Esophagus muscularis mucosa (tissue), 4 donors: ENCODE data around the gene TMEM170B. TPM values are rescaled to one million over a fixed set of nuclear protein-coding genes. Genes with fewer than 3 reads are reported as not detected.

Experiments used
- DNase-seq: peaks from one replicate; pipeline ENCODE4 v3.0.0-alpha.2; 2017; ENCODE audit errors: extremely low spot score
- H3K27ac ChIP-seq, 4 donors: fragments of 200-600 bp; sonication (generic); replicated peaks in 1 of 4; 1 replicate in 3 of 4; 2 replicates in 1 of 4; pipeline ENCODE4 v1.5.1; 2016 to 2019; ENCODE audit warnings: mild to moderate bottlenecking in 1 of 4
- H3K27me3 ChIP-seq, 4 donors: fragments of 200-600 bp; sonication (generic); one replicate each; pipeline versions ENCODE4 v1.5.1 to v1.6.0; 2016 to 2019
- H3K36me3 ChIP-seq, 4 donors: fragments of 200-600 bp; sonication (generic); one replicate each; pipeline ENCODE4 v1.5.1; 2016 to 2019
- H3K4me1 ChIP-seq, 4 donors: fragments of 200-600 bp; sonication (generic); one replicate each; pipeline ENCODE4 v1.5.1; 2016 to 2019
- H3K4me3 ChIP-seq, 4 donors: fragments of 200-600 bp; sonication (generic); 1 replicate in 2 of 4; 2 replicates in 2 of 4; pipeline ENCODE4 v1.5.1; 2016 to 2019; ENCODE audit warnings: mild to moderate bottlenecking in 4 of 4, moderate library complexity in 1 of 4
- H3K9me3 ChIP-seq, 4 donors: fragments of 200-600 bp; sonication (generic); 1 replicate in 3 of 4; 2 replicates in 1 of 4; pipeline ENCODE4 v1.5.1; 2016 to 2019
- CTCF ChIP-seq, 3 experiments: fragments of 200-600 bp in 2 of 3; fragments of 450-650 bp in 1 of 3; sonication (generic) in 2 of 3; IDR thresholded peaks; one replicate each; pipeline ENCODE4 v1.5.1; 2017 to 2019; ENCODE audit warnings: antibody characterized with exemption in 3 of 3, mild to moderate bottlenecking in 2 of 3, moderate library complexity in 1 of 3
- EP300 ChIP-seq: sonication (generic); formaldehyde crosslinking; IDR thresholded peaks from one replicate; pipeline ENCODE4 v1.6.1; 2017; ENCODE audit warnings: antibody characterized with exemption
- POLR2A ChIP-seq: fragments of 450-650 bp; IDR thresholded peaks from one replicate; pipeline ENCODE4 v1.6.1; 2017; ENCODE audit warnings: antibody characterized with exemption, moderate library complexity, mild to moderate bottlenecking, low read depth
- POLR2AphosphoS5 ChIP-seq, 2 donors: sonication (generic); formaldehyde crosslinking; IDR thresholded peaks; one replicate each; pipeline ENCODE4 v1.6.1; 2017; ENCODE audit warnings: antibody characterized with exemption in 2 of 2
- WGBS: methylation state at CpG from one replicate; pipeline ENCODE4 v1.1.5; 2018; 5-methylcytosine and 5-hydroxymethylcytosine counted together
- intact Hi-C: fragments of 100-400 bp; cut with DNase I; formaldehyde crosslinking; loops from one replicate; pipeline ENCODE4 v1.15.1; 2023
- small RNA-seq, 3 donors: library from RNA; depleted of rRNA; stranded (forward); fragments of <200 nt; gene quantifications; one replicate each; pipeline ENCODE3, GENCODE V24; 2016
- total RNA-seq, 4 donors: library from RNA; depleted of rRNA; stranded (reverse); fragments of >200 nt; gene quantifications; one replicate each; pipeline versions ENCODE4 v1.1.0 to v1.2.1, GENCODE V29; 2016

TMEM170B gene
- total RNA-seq, 4 donors from 2014 or later = 5.4 to 8.6 (median 6.2) TPM

GRCh38 chr6:11631539-11631938 lies 94.0 kb downstream of the TMEM170B start:
- no peaks in the 10 kb centered on the region for H3K36me3 ChIP-seq
- no peak overlapping the region for H3K27ac ChIP-seq
- 90% methylated on average over 5 of the region's 5 CpGs for WGBS
- TF ChIP-seq CTCF (IDR thresholded peaks at IDR 0.05) (no peak), EP300 (no peak), POLR2A (no peak), POLR2AphosphoS5 (IDR thresholded peaks at IDR 0.05) (no peak)
- no peak for DNase-seq
- peaks cover 0 to 5% (median 0%) of the 10 kb centered on the region in 4 donors for H3K4me1 ChIP-seq
- H3K4me3 ChIP-seq = no peak overlapping the region
- intact Hi-C loops = no loop called here
- H3K9me3 ChIP-seq = no peaks in the 10 kb centered on the region
- H3K27me3 ChIP-seq = no peaks in the 10 kb centered on the region

- Histone ChIP-seq H3K27ac (no peak overlapping the region), H3K27me3 (no peaks in the 10 kb centered on the region), H3K4me1 (peaks cover 0 to 5% (median 0%) of the 10 kb centered on the region in 4 donors), H3K9me3 (no peaks in the 10 kb centered on the region), H3K36me3 (no peaks in the 10 kb centered on the region), H3K4me3 (no peak overlapping the region)
- no peak for DNase-seq
- TF ChIP-seq POLR2AphosphoS5 (IDR thresholded peaks at IDR 0.05) (no peak), CTCF (IDR thresholded peaks at IDR 0.05) (no peak), EP300 (no peak), POLR2A (no peak)
- intact Hi-C loops = no loop called here
- 75% methylated on average over 9 of the region's 9 CpGs for WGBS
Measured at GRCh38 chr6:11632231-11632630, 94.7 kb downstream of the TMEM170B start.

GRCh38 chr6:11632795-11633511 lies 95.4 kb downstream of the TMEM170B start:
- Histone ChIP-seq H3K9me3 (no peaks in the 10 kb centered on the region), H3K27me3 (no peaks in the 10 kb centered on the region), H3K36me3 (no peaks in the 10 kb centered on the region), H3K4me1 (peaks cover 0 to 5% (median 0%) of the 10 kb centered on the region in 4 donors), H3K4me3 (no peak overlapping the region), H3K27ac (no peak overlapping the region)
- intact Hi-C loops = no loop called here
- TF ChIP-seq POLR2AphosphoS5 (IDR thresholded peaks at IDR 0.05) = no peak
- no peak for DNase-seq
- 99% methylated on average over 10 of the region's 11 CpGs for WGBS

Small RNA genes within 50 kb of the gene (small RNA-seq; reads per million reads assigned to genes)
- 0 reads per million in 3 donors for gene RNU1-64P

Other genes with a start within 250 kb of the TMEM170B start
- under 1 TPM in 2 of 4 donors, not detected in 2; 0.66 to 0.92 TPM for gene ADTRP, start 241.1 kb downstream of the TMEM170B start, total RNA-seq